ENCODE measurements around the gene ARMH3.

ARMH3 gene

DNA sequence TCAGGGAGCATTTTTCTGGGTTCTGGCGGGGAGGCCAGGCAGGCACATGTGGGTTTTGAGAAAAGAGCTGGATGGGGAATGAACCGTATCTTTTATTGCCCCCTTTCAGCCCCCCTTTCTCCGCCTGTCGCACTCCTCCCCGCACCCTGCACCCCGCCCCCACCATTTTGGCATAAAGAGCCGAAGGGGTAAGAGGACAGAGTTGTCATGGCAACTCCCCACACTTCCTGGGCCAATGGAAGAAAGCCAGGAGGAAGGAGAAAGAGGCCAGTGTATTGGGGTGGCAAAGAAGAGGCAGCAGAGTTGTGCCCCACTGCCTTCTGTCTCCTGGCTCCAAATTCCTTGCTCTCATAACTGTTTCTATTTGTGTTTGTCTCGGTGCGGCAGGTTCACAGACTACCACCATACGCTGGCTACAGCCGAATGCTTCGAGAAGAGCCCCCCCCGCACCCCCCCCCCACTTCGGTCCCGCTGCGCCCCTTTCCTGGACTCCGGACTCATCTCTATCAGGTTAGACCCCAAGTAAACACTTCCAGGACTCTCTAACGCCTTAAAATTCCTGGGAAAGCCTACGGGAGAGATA, 215.8 kb downstream of the ARMH3 start:
- no peak for TF ChIP-seq GATA3 (IDR thresholded peaks at IDR 0.05; ENCODE audit: low read depth, low read length)
- TF ChIP-seq GATA2 (IDR thresholded peaks at IDR 0.05; ENCODE audit: low read depth, low read length), result no peak

- no peak for TF ChIP-seq GATA3 (IDR thresholded peaks at IDR 0.05; ENCODE audit: low read depth, low read length)
These were observed 216.4 kb downstream of the ARMH3 start for GRCh38 chr10:101839416-101840063.

GRCh38 chr10:101839002-101839401, 217.0 kb downstream of the ARMH3 start:
- TF ChIP-seq GATA3 (IDR thresholded peaks at IDR 0.05; ENCODE audit: low read depth, low read length) (no peak), GATA2 (IDR thresholded peaks at IDR 0.05; ENCODE audit: low read depth, low read length) (no peak)

GRCh38 chr10:101838416-101838970, 217.5 kb downstream of the ARMH3 start:
- TF ChIP-seq GATA3 (IDR thresholded peaks at IDR 0.05; ENCODE audit: low read depth, low read length) (no peak), GATA2 (IDR thresholded peaks at IDR 0.05; ENCODE audit: low read depth, low read length) (no peak)

- TF ChIP-seq GATA2 (IDR thresholded peaks at IDR 0.05; ENCODE audit: low read depth, low read length) (no peak), GATA3 (IDR thresholded peaks at IDR 0.05; ENCODE audit: low read depth, low read length) (no peak)
These were observed 218.2 kb downstream of the ARMH3 start for GRCh38 chr10:101837748-101838147.

- no peak for TF ChIP-seq GATA3 (IDR thresholded peaks at IDR 0.05; ENCODE audit: low read depth, low read length)
These were observed 220.6 kb downstream of the ARMH3 start for GRCh38 chr10:101835362-101835761.

- TF ChIP-seq GATA2 (IDR thresholded peaks at IDR 0.05; ENCODE audit: low read depth, low read length) (no peak), GATA3 (IDR thresholded peaks at IDR 0.05; ENCODE audit: low read depth, low read length) (no peak)
These were observed 221.6 kb downstream of the ARMH3 start for GRCh38 chr10:101834341-101834740.

- TF ChIP-seq GATA3 (IDR thresholded peaks at IDR 0.05; ENCODE audit: low read depth, low read length), result no peak
- no peak for TF ChIP-seq GATA2 (IDR thresholded peaks at IDR 0.05; ENCODE audit: low read depth, low read length)
These were observed 222.5 kb downstream of the ARMH3 start for GRCh38 chr10:101833466-101833865.

DNA sequence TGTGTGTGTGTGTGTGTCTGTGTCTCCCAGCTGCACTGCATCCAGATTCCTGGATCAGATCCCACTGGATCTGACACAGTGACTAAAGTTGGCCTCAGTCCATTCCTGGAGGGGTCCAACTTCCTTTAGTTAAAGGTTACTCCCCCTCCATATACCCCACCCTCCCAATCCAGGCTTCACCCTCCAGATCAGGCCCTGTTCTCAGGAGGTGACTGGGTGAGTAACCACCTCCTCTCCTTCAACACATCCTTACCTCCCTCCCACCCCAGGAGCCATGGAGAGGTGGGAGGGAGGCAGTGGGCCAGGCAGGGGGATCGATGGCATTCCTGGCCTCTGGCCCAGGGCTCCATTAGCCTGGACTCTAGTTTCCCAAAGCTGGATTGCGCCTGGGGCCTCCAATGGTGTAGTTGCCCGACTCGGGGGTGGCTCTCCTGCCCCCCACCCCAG, 223.6 kb downstream of the ARMH3 start:
- TF ChIP-seq GATA2 (IDR thresholded peaks at IDR 0.05; ENCODE audit: low read depth, low read length) (no peak), GATA3 (IDR thresholded peaks at IDR 0.05; ENCODE audit: low read depth, low read length) (no peak)

DNA sequence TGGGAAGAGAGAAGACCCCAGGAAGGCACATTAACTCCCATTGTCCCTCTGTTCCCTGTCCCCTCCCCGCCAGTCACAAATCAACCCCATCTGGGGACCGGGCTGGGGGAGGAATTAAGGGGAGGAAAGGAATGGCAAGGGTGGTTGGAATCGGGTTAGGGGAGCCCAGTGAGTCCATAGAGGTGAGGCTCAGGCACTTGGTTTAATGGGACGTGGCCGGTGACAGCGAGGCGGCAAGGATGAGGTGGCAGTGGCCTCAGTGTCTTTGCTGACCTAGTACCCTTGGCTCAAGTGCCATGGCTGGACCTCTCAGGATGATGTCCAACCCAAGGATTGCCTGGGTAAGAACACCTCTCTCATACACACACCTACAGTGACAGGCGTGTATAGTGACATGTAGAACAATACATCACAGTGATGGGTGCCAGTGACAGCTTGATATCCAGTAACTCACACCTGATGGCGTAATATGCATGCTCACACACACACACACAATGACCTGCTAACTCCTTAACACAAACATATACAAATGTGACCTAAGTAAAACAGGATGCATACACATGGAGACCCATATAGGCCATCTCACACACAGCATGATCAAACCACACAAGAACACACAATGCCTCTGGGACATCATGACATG, 224.7 kb downstream of the ARMH3 start:
- TF ChIP-seq GATA3 (IDR thresholded peaks at IDR 0.05; ENCODE audit: low read depth, low read length) (no peak), GATA2 (IDR thresholded peaks at IDR 0.05; ENCODE audit: low read depth, low read length) (no peak)

- no peak for TF ChIP-seq GATA2 (IDR thresholded peaks at IDR 0.05; ENCODE audit: low read depth, low read length)
- TF ChIP-seq GATA3 (IDR thresholded peaks at IDR 0.05; ENCODE audit: low read depth, low read length), result no peak
These were observed 225.4 kb downstream of the ARMH3 start for GRCh38 chr10:101830322-101831168.

DNA sequence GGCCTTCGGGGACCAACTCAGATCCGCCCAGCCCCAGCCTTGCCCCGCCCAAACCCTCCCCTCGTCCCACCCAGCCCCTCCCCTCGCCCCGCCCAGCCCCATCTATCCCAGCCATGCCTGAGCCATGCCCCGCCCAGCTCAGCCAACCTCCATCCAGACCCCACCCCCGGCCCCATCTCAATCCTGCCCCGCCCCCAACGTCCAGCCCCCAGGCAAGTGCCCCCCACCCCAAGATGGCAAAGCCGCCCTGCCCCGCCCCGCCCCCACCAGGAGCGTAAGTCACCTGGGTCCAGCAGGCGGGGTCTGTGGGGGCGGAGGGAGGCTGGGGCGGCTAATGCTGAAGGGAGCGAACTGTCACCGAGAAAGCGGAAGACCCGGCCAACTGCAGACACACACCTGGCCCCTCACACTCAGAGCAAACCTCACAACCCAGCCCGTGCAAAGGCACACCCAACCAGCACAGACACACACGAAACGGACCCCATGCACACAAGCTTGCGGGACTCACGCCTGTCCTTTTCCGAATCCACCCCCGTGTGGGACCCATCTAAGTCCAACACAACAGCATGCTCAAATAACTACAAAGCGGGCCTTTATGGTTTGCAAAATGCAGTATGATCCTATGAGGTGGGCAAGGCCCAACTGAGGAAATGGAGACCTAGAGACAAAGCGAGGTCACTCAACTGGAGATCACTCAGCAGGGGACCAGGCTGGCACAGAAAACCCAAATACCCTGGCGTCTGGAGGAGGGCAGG, 226.2 kb downstream of the ARMH3 start:
- TF ChIP-seq GATA3 (IDR thresholded peaks at IDR 0.05; ENCODE audit: low read depth, low read length) (no peak), GATA2 (IDR thresholded peaks at IDR 0.05; ENCODE audit: low read depth, low read length) (no peak)

DNA sequence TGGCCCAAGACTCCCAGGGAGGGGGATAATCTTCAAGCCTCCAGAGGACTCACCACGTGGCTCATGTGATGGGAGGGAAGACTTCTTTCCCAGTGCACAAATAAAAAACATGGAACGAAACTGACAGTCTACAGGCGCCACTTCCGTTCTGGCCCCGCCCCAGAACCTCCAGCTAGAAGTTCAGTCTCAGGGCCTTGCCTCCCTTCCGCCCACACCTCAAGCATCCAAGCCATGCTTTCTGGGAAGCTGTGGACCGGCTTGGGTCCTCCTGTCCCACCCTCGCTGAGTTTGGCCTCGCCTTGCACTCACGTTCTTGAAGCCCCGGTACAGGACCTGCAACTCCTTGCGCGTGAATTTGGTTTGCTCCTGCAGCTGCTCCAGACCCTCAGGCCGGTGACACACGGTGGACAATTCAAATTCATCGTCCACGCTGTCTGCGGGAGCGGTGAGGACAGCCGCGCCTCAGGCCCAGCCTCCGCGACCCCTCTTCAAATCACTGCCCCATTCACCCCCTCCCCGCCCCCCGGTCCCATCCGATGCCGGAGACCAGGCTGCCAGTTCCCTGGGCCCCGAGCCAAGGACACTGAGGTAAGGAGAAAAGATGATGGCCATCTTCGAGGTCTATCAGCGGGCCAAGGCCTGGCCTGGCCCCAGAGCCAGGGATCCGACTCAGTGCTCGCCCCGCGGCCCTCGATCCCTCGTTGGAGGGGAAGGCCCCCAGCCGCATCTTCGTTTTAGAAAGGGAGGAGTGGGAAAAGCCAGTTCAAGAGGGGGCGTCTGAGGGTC, 227.0 kb downstream of the ARMH3 start:
- TF ChIP-seq GATA3 (IDR thresholded peaks at IDR 0.05; ENCODE audit: low read depth, low read length), result no peak
- no peak for TF ChIP-seq GATA2 (IDR thresholded peaks at IDR 0.05; ENCODE audit: low read depth, low read length)

Measured in SH-SY5Y (cell line).